ENCODE data around the gene NKTR.

NKTR gene

GRCh38 chr3:42675909-42676308 is 75.4 kb downstream of the NKTR start:
- ChIA-PET POLR2A (no interaction called here), CTCF (no interaction called here)
- H3K36me3 ChIP-seq (ENCODE audit: control insufficient read depth in 2 of 2, insufficient read depth in 1 of 2, low read length in 2 of 2) = no peaks in the 10 kb centered on the region
- no peaks in the 10 kb centered on the region for H3K4me1 ChIP-seq (ENCODE audit: control insufficient read depth, insufficient read depth, low read length)
- no peak overlapping the region for H3K4me3 ChIP-seq (ENCODE audit: low read depth, low read length)
- TF ChIP-seq ZNF146 (tag by site-specific recombination; IDR thresholded peaks at IDR 0.05) = no peak
- TF ChIP-seq GFI1B (tag by site-specific recombination; IDR thresholded peaks at IDR 0.05) = no peak
- TF ChIP-seq BCL11A (tag by site-specific recombination; IDR thresholded peaks at IDR 0.05; ENCODE audit: low read depth) = no peak
- TF ChIP-seq ZNF473 (tag by site-specific recombination; IDR thresholded peaks at IDR 0.05) = no peak
- no peak for TF ChIP-seq ZNF266 (tag by site-specific recombination; IDR thresholded peaks at IDR 0.05; ENCODE audit: low read depth)
- no peak for TF ChIP-seq ZNF140 (tag by site-specific recombination; IDR thresholded peaks at IDR 0.05)
- no peak overlapping the region for H3K27ac ChIP-seq (ENCODE audit: extremely low read depth, low read depth, low read length)
- no peaks in the 10 kb centered on the region for H3K9me3 ChIP-seq (ENCODE audit: control insufficient read depth, insufficient read depth, low read depth, low read length)

- Histone ChIP-seq H3K4me1 (ENCODE audit: control insufficient read depth, insufficient read depth, low read length) (no peaks in the 10 kb centered on the region), H3K27ac (ENCODE audit: extremely low read depth, low read depth, low read length) (no peak overlapping the region), H3K9me3 (ENCODE audit: control insufficient read depth, insufficient read depth, low read depth, low read length) (no peaks in the 10 kb centered on the region), H3K36me3 (ENCODE audit: control insufficient read depth in 2 of 2, insufficient read depth in 1 of 2, low read length in 2 of 2) (no peaks in the 10 kb centered on the region), H3K4me3 (ENCODE audit: low read depth, low read length) (no peak overlapping the region)
- ChIA-PET CTCF (no interaction called here), POLR2A (no interaction called here)
- TF ChIP-seq BCL11A (tag by site-specific recombination; IDR thresholded peaks at IDR 0.05; ENCODE audit: low read depth) (no peak), ZNF221 (tag by site-specific recombination; IDR thresholded peaks at IDR 0.05; ENCODE audit: borderline replicate concordance) (no peak)
Measured at GRCh38 chr3:42678447-42678846, 78.0 kb downstream of the NKTR start.

- Histone ChIP-seq H3K36me3 (ENCODE audit: control insufficient read depth in 2 of 2, insufficient read depth in 1 of 2, low read length in 2 of 2) (no peaks in the 10 kb centered on the region), H3K4me1 (ENCODE audit: control insufficient read depth, insufficient read depth, low read length) (no peaks in the 10 kb centered on the region), H3K4me3 (ENCODE audit: low read depth, low read length) (no peak overlapping the region), H3K9me3 (ENCODE audit: control insufficient read depth, insufficient read depth, low read depth, low read length) (no peaks in the 10 kb centered on the region), H3K27ac (ENCODE audit: extremely low read depth, low read depth, low read length) (no peak overlapping the region)
- ChIA-PET POLR2A (no interaction called here), CTCF (no interaction called here)
- TF ChIP-seq REST (tag by site-specific recombination; IDR thresholded peaks at IDR 0.05) (no peak), SP7 (tag by site-specific recombination; IDR thresholded peaks at IDR 0.05) (no peak), ZNF561 (tag by site-specific recombination; IDR thresholded peaks at IDR 0.05; ENCODE audit: borderline replicate concordance) (no peak), ZNF747 (tag by site-specific recombination; IDR thresholded peaks at IDR 0.05) (no peak), ZNF664 (tag by site-specific recombination; IDR thresholded peaks at IDR 0.05) (no peak), GLI2 (tag by site-specific recombination; IDR thresholded peaks at IDR 0.05; ENCODE audit: borderline replicate concordance, low read depth) (no peak), ZSCAN18 (tag by site-specific recombination; IDR thresholded peaks at IDR 0.05) (no peak), ZNF169 (tag by site-specific recombination; IDR thresholded peaks at IDR 0.05) (no peak), CTCF (tag by site-specific recombination; IDR thresholded peaks at IDR 0.05) (no peak), ZNF654 (tag by site-specific recombination; IDR thresholded peaks at IDR 0.05; ENCODE audit: low read depth) (no peak), ZNF513 (tag by site-specific recombination; IDR thresholded peaks at IDR 0.05) (no peak), ZNF391 (tag by site-specific recombination; IDR thresholded peaks at IDR 0.05; ENCODE audit: borderline replicate concordance, low read depth) (no peak), ZNF501 (tag by site-specific recombination; IDR thresholded peaks at IDR 0.05) (no peak), KLF16 (tag by site-specific recombination; IDR thresholded peaks at IDR 0.05) (no peak), ZNF335 (tag by site-specific recombination; conservative IDR thresholded peaks at IDR 0.05) (no peak), ZNF398 (tag by site-specific recombination; IDR thresholded peaks at IDR 0.05) (no peak)
Measured at GRCh38 chr3:42680271-42680670, 79.8 kb downstream of the NKTR start.
